ENCODE measurements around the gene EDAR.

EDAR gene

DNA sequence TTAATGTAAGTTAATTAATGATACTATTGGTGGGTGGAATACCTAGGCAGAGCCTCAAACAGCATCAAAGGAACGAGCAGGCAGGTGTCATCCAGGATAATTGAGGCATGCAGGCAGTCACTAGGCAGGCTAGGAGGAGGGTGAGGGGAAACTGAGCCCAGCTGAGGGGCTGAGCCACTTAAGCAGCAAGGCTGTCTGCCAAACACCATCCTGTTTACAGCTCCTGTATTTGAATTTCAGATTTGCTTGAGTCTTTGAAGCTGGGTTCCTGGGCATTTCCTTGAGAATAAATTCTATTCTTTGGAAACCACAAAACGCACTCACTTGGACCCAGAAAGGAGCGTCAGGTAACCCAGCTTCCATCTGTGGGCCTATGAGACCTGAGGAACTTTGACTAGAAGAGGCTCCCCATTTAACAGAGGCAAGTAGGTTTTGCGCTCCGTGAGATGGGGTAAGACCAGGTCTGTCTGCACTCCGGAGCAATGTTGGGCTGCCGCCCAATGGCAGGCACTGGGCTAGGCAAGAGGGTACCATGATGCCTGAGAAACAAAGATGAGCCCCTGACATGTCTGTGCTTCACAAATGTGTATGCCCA is 2.0 kb downstream of the EDAR start:
- Histone ChIP-seq H3K27me3 (replicated peaks; ENCODE audit: control insufficient read depth, insufficient read depth, low read length) (no peaks in the 10 kb centered on the region; the same call in 1 of the 2 replicates), H3K4me3 (replicated peaks; ENCODE audit: low read depth, low read length) (no peak overlapping the region), H3K36me3 (ENCODE audit: control insufficient read depth, insufficient read depth, low read length) (no peaks in the 10 kb centered on the region)
- no peak for DNase-seq (ENCODE audit: extremely low read depth, insufficient read length)
- TF ChIP-seq, protein P1, sequence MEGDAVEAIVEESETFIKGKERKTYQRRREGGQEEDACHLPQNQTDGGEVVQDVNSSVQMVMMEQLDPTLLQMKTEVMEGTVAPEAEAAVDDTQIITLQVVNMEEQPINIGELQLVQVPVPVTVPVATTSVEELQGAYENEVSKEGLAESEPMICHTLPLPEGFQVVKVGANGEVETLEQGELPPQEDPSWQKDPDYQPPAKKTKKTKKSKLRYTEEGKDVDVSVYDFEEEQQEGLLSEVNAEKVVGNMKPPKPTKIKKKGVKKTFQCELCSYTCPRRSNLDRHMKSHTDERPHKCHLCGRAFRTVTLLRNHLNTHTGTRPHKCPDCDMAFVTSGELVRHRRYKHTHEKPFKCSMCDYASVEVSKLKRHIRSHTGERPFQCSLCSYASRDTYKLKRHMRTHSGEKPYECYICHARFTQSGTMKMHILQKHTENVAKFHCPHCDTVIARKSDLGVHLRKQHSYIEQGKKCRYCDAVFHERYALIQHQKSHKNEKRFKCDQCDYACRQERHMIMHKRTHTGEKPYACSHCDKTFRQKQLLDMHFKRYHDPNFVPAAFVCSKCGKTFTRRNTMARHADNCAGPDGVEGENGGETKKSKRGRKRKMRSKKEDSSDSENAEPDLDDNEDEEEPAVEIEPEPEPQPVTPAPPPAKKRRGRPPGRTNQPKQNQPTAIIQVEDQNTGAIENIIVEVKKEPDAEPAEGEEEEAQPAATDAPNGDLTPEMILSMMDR (IDR thresholded peaks at IDR 0.05; ENCODE audit: insufficient read depth, low read length, poor library complexity, severe bottlenecking): no peak

DNA sequence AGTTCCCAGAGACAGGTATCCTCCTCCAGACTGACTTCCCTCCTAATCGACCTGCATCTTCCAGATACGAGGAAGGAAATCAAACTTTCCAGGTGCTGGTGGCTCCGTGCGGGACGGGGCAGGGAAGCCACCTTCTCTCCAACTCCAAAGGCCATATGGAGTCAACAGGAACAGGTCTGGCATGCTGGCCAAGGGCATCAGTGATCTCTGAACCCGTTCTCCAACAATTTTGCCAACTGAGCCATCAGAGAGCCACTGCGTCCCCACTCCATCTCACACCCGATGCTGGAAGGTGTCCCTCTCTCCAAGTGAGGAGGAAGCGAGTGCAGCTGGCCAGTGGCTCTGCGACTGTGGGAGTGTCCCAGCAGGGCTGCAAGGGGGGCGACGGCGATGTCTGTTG is 5.4 kb downstream of the EDAR start:
- Histone ChIP-seq H3K4me3 (replicated peaks; ENCODE audit: low read depth, low read length) (no peak overlapping the region), H3K36me3 (ENCODE audit: control insufficient read depth, insufficient read depth, low read length) (no peaks in the 10 kb centered on the region), H3K27me3 (replicated peaks; ENCODE audit: control insufficient read depth, insufficient read depth, low read length) (no peaks in the 10 kb centered on the region; the same call in 1 of the 2 replicates)
- TF ChIP-seq, protein P1 (IDR thresholded peaks at IDR 0.05; ENCODE audit: insufficient read depth, low read length, poor library complexity, severe bottlenecking): no peak
- no peak for DNase-seq (ENCODE audit: extremely low read depth, insufficient read length)

DNA sequence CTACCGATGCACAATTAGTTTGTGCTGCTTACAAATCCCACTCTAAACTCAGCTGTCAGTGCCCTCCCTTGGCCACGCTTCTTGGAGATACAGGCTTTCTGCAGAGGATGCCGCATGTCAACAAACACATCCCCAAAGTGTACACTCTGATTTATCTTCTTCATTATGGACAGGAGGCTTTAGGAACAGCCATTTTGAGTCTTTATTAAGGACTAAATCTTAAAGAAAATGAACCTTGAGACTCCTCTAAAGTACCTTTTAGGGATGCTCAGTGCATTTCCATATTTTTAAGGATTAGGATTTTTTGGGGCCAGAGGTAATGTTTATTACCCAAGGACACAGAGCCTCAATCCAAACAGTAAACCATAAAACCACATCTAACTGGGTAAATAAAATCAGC is 6.0 kb downstream of the EDAR start:
- TF ChIP-seq, protein P1 (IDR thresholded peaks at IDR 0.05; ENCODE audit: insufficient read depth, low read length, poor library complexity, severe bottlenecking): no peak
- Histone ChIP-seq H3K36me3 (ENCODE audit: control insufficient read depth, insufficient read depth, low read length) (no peaks in the 10 kb centered on the region), H3K27me3 (replicated peaks; ENCODE audit: control insufficient read depth, insufficient read depth, low read length) (no peaks in the 10 kb centered on the region; the same call in 1 of the 2 replicates), H3K4me3 (replicated peaks; ENCODE audit: low read depth, low read length) (no peak overlapping the region)
- DNase-seq (ENCODE audit: extremely low read depth, insufficient read length): no peak

DNA sequence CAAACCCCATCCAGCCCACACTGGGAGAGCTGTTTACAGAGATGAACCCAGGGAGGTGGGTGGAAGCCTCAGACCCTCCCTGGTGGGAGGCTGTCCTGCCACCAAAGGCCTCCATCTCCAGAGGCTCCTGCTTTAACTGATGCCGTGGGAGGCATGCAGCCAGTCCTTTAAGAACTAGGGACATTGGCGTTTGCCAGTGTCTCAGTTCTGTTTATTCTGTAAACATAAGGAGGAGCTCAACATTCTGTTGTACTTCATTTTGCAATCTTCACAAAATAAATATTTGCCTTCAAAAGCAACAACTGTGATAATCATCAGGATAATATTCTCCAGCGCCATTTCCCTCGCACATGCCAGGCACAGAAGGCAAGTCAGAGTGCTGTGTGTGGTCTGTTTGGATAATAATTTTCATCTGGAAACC is 6.8 kb downstream of the EDAR start:
- Histone ChIP-seq H3K4me3 (replicated peaks; ENCODE audit: low read depth, low read length) (no peak overlapping the region), H3K27me3 (replicated peaks; ENCODE audit: control insufficient read depth, insufficient read depth, low read length) (no peaks in the 10 kb centered on the region; the same call in 1 of the 2 replicates), H3K36me3 (ENCODE audit: control insufficient read depth, insufficient read depth, low read length) (no peaks in the 10 kb centered on the region)
- no peak for DNase-seq (ENCODE audit: extremely low read depth, insufficient read length)
- TF ChIP-seq, protein P1 (IDR thresholded peaks at IDR 0.05; ENCODE audit: insufficient read depth, low read length, poor library complexity, severe bottlenecking): no peak

DNA sequence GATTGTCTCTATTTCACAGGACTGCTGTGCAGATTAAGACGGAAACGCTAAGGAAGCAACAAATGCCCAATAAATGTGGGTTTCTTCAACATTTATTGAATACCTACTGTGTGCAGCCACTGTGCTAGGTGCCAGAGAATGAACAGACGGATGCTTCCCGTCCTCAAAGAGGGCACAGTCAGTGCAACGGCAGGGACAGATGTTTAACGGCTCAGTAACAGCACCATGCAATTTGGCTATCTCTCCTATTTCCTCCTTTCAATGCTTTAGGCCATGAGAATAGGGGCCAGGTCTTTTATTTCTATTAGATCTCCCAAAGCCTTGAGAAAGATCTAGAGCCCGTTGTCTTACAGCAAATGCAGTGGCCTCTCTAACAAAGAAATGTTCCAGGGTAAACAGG is 7.2 kb downstream of the EDAR start:
- no peaks in the 10 kb centered on the region for H3K36me3 ChIP-seq (ENCODE audit: control insufficient read depth, insufficient read depth, low read length)
- no peak overlapping the region for H3K4me3 ChIP-seq (replicated peaks; ENCODE audit: low read depth, low read length)
- DNase-seq (ENCODE audit: extremely low read depth, insufficient read length): no peak
- H3K27me3 ChIP-seq (replicated peaks; ENCODE audit: control insufficient read depth, insufficient read depth, low read length): no peaks in the 10 kb centered on the region; the same call in 1 of the 2 replicates
- TF ChIP-seq, protein P1 (IDR thresholded peaks at IDR 0.05; ENCODE audit: insufficient read depth, low read length, poor library complexity, severe bottlenecking): no peak

DNA sequence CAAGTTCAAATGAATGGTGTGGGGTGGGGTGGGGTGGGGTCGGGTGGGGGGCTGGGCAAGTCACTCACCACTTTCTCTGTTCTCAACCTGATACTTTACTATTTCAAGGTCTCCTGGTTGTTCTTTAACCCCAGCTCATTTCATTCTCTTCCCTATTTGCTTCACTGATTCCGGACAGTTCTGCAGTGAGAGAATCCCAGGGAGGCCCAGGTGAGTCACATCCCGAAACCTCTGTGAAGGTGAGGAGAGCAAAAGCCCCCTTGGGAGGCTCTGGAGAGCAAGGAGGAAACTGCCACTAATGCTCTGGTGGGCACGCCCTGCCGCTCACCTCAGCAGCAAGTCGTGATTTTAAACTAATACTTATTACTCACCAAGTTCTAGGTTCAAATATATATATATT is 8.9 kb downstream of the EDAR start:
- no peak for DNase-seq (ENCODE audit: extremely low read depth, insufficient read length)
- Histone ChIP-seq H3K36me3 (ENCODE audit: control insufficient read depth, insufficient read depth, low read length) (no peaks in the 10 kb centered on the region), H3K27me3 (replicated peaks; ENCODE audit: control insufficient read depth, insufficient read depth, low read length) (no peaks in the 10 kb centered on the region; the same call in 1 of the 2 replicates), H3K4me3 (replicated peaks; ENCODE audit: low read depth, low read length) (no peak overlapping the region)
- TF ChIP-seq, protein P1 (IDR thresholded peaks at IDR 0.05; ENCODE audit: insufficient read depth, low read length, poor library complexity, severe bottlenecking): no peak

Measured in GM06990 (cell line).